Activated CD8-positive, alpha-beta T cell treated with anti-CD3 and anti-CD28 coated beads for 36 hours (primary cell): ENCODE measurements around the gene ITK. TPM values are rescaled to one million over a fixed set of nuclear protein-coding genes. Genes with fewer than 3 reads are reported as not detected.

Experiments
- ATAC-seq: fragments of 200-7000 bp; cut with Tn5 transposase; one replicate; pipeline ENCODE4 v1.10.0; 2021; ENCODE audit warnings: mild to moderate bottlenecking, moderate library complexity
- CTCF ChIA-PET: fragments of 350-600 bp; sonication (Branson Sonifier 250); formaldehyde crosslinking; loops from one replicate; lab custom pipeline; 2021; ENCODE audit warnings: antibody characterized with exemption; lab: Charles Lee
- POLR2A ChIA-PET: fragments of 350-600 bp; sonication (Branson Sonifier 250); formaldehyde crosslinking; loops from one replicate; lab custom pipeline; 2021; ENCODE audit warnings: antibody characterized with exemption; lab: Charles Lee
- DNase-seq: peaks from one replicate; pipeline ENCODE4 v3.0.0-alpha.2; 2020
- H3K27ac Mint-ChIP-seq: one replicate; pipeline ENCODE4 v1.8.0; 2021; ENCODE audit warnings: mild to moderate bottlenecking, mixed read lengths
- H3K27me3 Mint-ChIP-seq: one replicate; pipeline ENCODE4 v1.8.0; 2021; ENCODE audit warnings: mixed read lengths
- H3K36me3 Mint-ChIP-seq: one replicate; pipeline ENCODE4 v1.8.0; 2021; ENCODE audit warnings: low read depth, mixed read lengths
- H3K4me1 Mint-ChIP-seq: one replicate; pipeline ENCODE4 v1.8.0; 2021; ENCODE audit warnings: low read depth, mixed read lengths
- H3K4me3 Mint-ChIP-seq: one replicate; pipeline ENCODE4 v1.8.0; 2021; ENCODE audit warnings: mild to moderate bottlenecking, moderate library complexity, mixed read lengths
- H3K9me3 Mint-ChIP-seq: one replicate; pipeline ENCODE4 v1.8.0; 2021; ENCODE audit warnings: mixed read lengths
- CTCF ChIP-seq: fragments of 200-600 bp; IDR thresholded peaks from one replicate; pipeline ENCODE4 v1.8.0; 2022; ENCODE audit warnings: antibody characterized with exemption, mild to moderate bottlenecking
- intact Hi-C: fragments of 100-400 bp; cut with micrococcal nuclease; formaldehyde crosslinking; loops from one replicate; pipeline ENCODE4 v1.10.0; 2022
- total RNA-seq, 2 experiments: library from RNA; stranded (reverse); gene quantifications; one replicate each; pipeline ENCODE4 v1.2.3, GENCODE V29; 2021

The ITK gene
- total RNA-seq, 2 experiments from 2014 or later = 229 to 236 TPM

- H3K4me1 Mint-ChIP-seq = peaks cover 88% of the 10 kb centered on the region
- TF ChIP-seq CTCF = no peak
- H3K4me3 Mint-ChIP-seq = no peak overlapping the region
- DNase-seq (no peak), ATAC-seq (no peak)
- CTCF ChIA-PET = no interaction called here
- POLR2A ChIA-PET = interaction anchor here (1.5 to 4.3 kb wide), 4 partner anchors 9 to 27 kb away, joined by 3 to 18 read pairs (median 13); no protein-coding TSS in a partner anchor
- no peaks in the 10 kb centered on the region for H3K27me3 Mint-ChIP-seq
- H3K9me3 Mint-ChIP-seq = no peaks in the 10 kb centered on the region
- intact Hi-C loops = no loop called here
- H3K36me3 Mint-ChIP-seq = peaks cover 93% of the 10 kb centered on the region
- H3K27ac Mint-ChIP-seq = peak overlapping the region; percentile 95
Measured at GRCh38 chr5:157245476-157245875, 64.8 kb downstream of the ITK start.

GRCh38 chr5:157245886-157246285 lies 65.2 kb downstream of the ITK start:
- ChIA-PET POLR2A (interaction anchor here (1.3 to 4.3 kb wide), 5 partner anchors 10 to 31 kb away, joined by 3 to 18 read pairs (median 8); no protein-coding TSS in a partner anchor), CTCF (no interaction called here)
- Mint-ChIP-seq H3K9me3 (no peaks in the 10 kb centered on the region), H3K4me3 (no peak overlapping the region), H3K4me1 (peaks cover 90% of the 10 kb centered on the region), H3K27me3 (no peaks in the 10 kb centered on the region), H3K36me3 (peaks cover 93% of the 10 kb centered on the region), H3K27ac (peak overlapping the region; percentile 95)
- intact Hi-C loops = no loop called here
- no peak for DNase-seq
- ATAC-seq = no peak
- TF ChIP-seq CTCF = no peak

- ChIA-PET POLR2A (interaction anchor here (0.7 to 4.9 kb wide), 11 partner anchors 9 to 58 kb away, joined by 3 to 36 read pairs (median 5); no protein-coding TSS in a partner anchor), CTCF (interaction anchor here (1.1 to 1.2 kb wide), 2 partner anchors 13 to 48 kb away, joined by 3 to 4 read pairs; no protein-coding TSS in a partner anchor)
- no peaks in the 10 kb centered on the region for H3K27me3 Mint-ChIP-seq
- H3K27ac Mint-ChIP-seq = peak overlapping the region; percentile 95
- H3K4me1 Mint-ChIP-seq = peaks cover 96% of the 10 kb centered on the region
- intact Hi-C loops = no loop called here
- ATAC-seq (peak; percentile 66), DNase-seq (peak; percentile 60)
- H3K9me3 Mint-ChIP-seq = no peaks in the 10 kb centered on the region
- peaks cover 91% of the 10 kb centered on the region for H3K36me3 Mint-ChIP-seq
- H3K4me3 Mint-ChIP-seq = no peak overlapping the region
- no peak for TF ChIP-seq CTCF
Measured at GRCh38 chr5:157247267-157247666, 66.6 kb downstream of the ITK start.

- Mint-ChIP-seq H3K36me3 (peaks cover 90% of the 10 kb centered on the region), H3K27me3 (no peaks in the 10 kb centered on the region), H3K4me1 (peaks cover 99% of the 10 kb centered on the region), H3K27ac (peak overlapping the region; percentile 95), H3K9me3 (no peaks in the 10 kb centered on the region), H3K4me3 (peak overlapping the region; percentile 15)
- intact Hi-C loops = no loop called here
- ATAC-seq (peak; percentile 25), DNase-seq (peak; percentile 66)
- TF ChIP-seq CTCF = no peak
- ChIA-PET CTCF (interaction anchor here (0.6 to 1.6 kb wide), 9 partner anchors 11 to 100 kb away, joined by 3 to 6 read pairs (median 3); no protein-coding TSS in a partner anchor), POLR2A (interaction anchor here (0.6 to 4.9 kb wide), 11 partner anchors 8 to 199 kb away, joined by 3 to 36 read pairs (median 3); no protein-coding TSS in a partner anchor)
Measured at GRCh38 chr5:157248821-157249470, 68.3 kb downstream of the ITK start.
